DOHH2 (cell line): ENCODE data around the gene PRSS8.

Source experiments
- H3F3A ChIP-seq: fragments of 200-600 bp; sonication (generic), shearing (Covaris generic); 2 replicates; pipeline ENCODE4 v1.6.0; 2016; ENCODE audit warnings: antibody characterized with exemption, mild to moderate bottlenecking; ENCODE audit not compliant: control insufficient read depth, insufficient read depth
- H3K27ac ChIP-seq: fragments of 200-600 bp; sonication (generic); 2 replicates; pipeline ENCODE4 v1.5.1; 2014; ENCODE audit warnings: low read depth, mild to moderate bottlenecking, low read length, moderate library complexity
- H3K27me3 ChIP-seq: fragments of 200-600 bp; sonication (generic); 2 replicates; pipeline ENCODE4 v1.6.1; 2014; ENCODE audit warnings: mild to moderate bottlenecking, low read length, mixed read lengths; ENCODE audit not compliant: control insufficient read depth
- H3K36me3 ChIP-seq: fragments of 200-600 bp; sonication (generic); 2 replicates; pipeline ENCODE4 v1.6.1; 2014; ENCODE audit warnings: mild to moderate bottlenecking, low read length, moderate library complexity, mixed read lengths; ENCODE audit not compliant: control insufficient read depth
- H3K4me1 ChIP-seq: fragments of 200-600 bp; sonication (generic); 2 replicates; pipeline ENCODE4 v1.6.1; 2014; ENCODE audit warnings: mild to moderate bottlenecking, low read length, mixed read lengths; ENCODE audit not compliant: control insufficient read depth
- H3K4me2 ChIP-seq: fragments of 200-600 bp; sonication (generic); 2 replicates; pipeline ENCODE4 v1.6.0; 2014; ENCODE audit warnings: mild to moderate bottlenecking, low read length, moderate library complexity
- H3K4me3 ChIP-seq: fragments of 200-600 bp; sonication (generic); 2 replicates; pipeline ENCODE4 v1.5.1; 2014; ENCODE audit warnings: mild to moderate bottlenecking, low read length, mixed read lengths
- H3K79me2 ChIP-seq: fragments of 200-600 bp; sonication (generic); 2 replicates; pipeline ENCODE4 v1.6.1; 2014; ENCODE audit warnings: mild to moderate bottlenecking, low read length, mixed read lengths; ENCODE audit not compliant: control insufficient read depth
- H3K9me2 ChIP-seq: fragments of 200-600 bp; sonication (generic); replicated peaks from 2 replicates; pipeline ENCODE4 v1.6.1; 2014; ENCODE audit warnings: mild to moderate bottlenecking, low read length, mixed read lengths; ENCODE audit not compliant: control insufficient read depth
- H3K9me3 ChIP-seq: fragments of 200-600 bp; sonication (generic); 2 replicates; pipeline ENCODE4 v1.6.1; 2014; ENCODE audit warnings: antibody characterized with exemption, low read length, mixed read lengths; ENCODE audit not compliant: control insufficient read depth, insufficient read depth
- H4K20me1 ChIP-seq: fragments of 200-600 bp; sonication (generic); 2 replicates; pipeline ENCODE4 v1.6.0; 2014; ENCODE audit warnings: low read depth, mild to moderate bottlenecking, antibody characterized with exemption, low read length, moderate library complexity; ENCODE audit not compliant: control insufficient read depth, insufficient read depth
- CTCF ChIP-seq: fragments of 200-600 bp; sonication (generic); IDR thresholded peaks from one replicate; pipeline ENCODE4 v1.5.1; 2014; ENCODE audit warnings: antibody characterized with exemption, mild to moderate bottlenecking, low read depth, low read length; ENCODE audit not compliant: poor library complexity, severe bottlenecking
- EZH2phosphoT487 ChIP-seq: fragments of 200-600 bp; sonication (generic); IDR thresholded peaks from 2 replicates; pipeline ENCODE4 v1.6.1; 2017; ENCODE audit warnings: borderline replicate concordance, mild to moderate bottlenecking, antibody characterized with exemption, low read length, moderate library complexity, mixed read lengths

Gene PRSS8

DNA sequence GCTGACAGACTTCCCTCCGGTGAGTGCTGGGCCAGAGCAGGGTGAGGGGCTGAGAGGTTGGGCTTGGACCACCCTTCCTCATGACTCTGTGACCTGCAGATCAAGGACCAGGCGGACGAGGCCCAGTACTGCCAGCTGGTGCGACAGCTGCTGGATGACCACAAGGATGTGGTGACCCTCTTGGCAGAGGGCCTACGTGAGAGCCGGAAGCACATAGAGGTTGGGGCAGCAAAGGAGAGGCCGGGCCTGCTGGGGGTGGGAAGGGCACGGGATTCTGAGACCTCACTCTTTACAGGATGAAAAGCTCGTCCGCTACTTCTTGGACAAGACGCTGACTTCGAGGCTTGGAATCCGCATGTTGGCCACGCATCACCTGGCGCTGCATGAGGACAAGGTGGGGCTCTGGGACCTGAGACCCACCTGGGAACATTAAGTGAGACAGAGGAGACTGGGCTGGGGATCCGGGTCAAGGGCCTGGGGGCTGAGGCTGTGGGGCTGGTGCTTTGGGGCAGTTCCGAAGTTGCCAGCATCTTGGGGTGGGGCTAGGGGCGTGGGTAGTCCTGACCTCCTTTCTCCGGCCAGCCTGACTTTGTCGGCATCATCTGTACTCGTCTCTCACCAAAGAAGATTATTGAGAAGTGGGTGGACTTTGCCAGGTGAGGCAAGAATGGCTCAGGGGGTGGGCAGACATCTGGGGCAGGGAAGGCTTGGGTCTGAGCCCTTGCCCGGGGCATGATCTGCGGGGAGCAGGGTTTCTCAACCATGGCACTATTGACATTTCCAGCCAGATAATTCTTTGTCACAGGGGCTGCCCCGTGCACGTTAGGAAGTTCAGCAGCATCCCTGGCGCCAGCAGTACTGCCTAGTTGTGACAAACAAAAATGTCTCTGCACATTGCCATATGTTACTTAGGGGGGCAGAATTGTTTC is 25.2 kb downstream of the PRSS8 start:
- Histone ChIP-seq H3F3A (peaks cover 9% of the 10 kb centered on the region), H3K36me3 (peaks cover 48% of the 10 kb centered on the region), H3K9me3 (no peaks in the 10 kb centered on the region), H3K9me2 (no peaks in the 10 kb centered on the region), H4K20me1 (no peaks in the 10 kb centered on the region), H3K4me2 (no peak overlapping the region), H3K27me3 (no peaks in the 10 kb centered on the region), H3K27ac (no peak overlapping the region), H3K4me3 (no peak overlapping the region), H3K4me1 (peaks cover 25% of the 10 kb centered on the region), H3K79me2 (peaks cover 20% of the 10 kb centered on the region)
- TF ChIP-seq EZH2phosphoT487 (no peak), CTCF (no peak)

DNA sequence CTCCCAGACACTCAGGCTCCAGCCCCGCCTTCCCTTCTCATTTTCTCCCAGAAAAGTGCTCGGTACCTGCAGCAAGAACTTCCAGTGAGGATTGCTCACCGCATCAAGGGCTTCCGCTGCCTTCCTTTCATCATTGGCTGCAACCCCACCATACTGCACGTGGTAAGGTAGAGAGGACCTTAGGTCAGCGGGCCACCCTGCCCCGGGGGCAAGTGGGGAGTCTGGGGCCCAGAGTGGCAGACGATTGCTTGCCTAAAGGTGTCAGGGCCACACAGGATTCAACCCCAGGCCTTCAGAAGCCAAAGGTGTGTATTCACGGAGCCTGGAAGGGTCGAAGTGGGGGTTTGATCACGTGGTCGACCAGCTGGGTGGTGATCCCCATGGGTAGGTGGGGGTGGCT is 25.9 kb downstream of the PRSS8 start:
- Histone ChIP-seq H3K9me3 (no peaks in the 10 kb centered on the region), H4K20me1 (no peaks in the 10 kb centered on the region), H3F3A (peaks cover 9% of the 10 kb centered on the region), H3K79me2 (peaks cover 20% of the 10 kb centered on the region), H3K27ac (no peak overlapping the region), H3K9me2 (no peaks in the 10 kb centered on the region), H3K4me3 (peak overlapping the region; percentile 92; the same call in 1 of the 2 replicates), H3K36me3 (peaks cover 48% of the 10 kb centered on the region), H3K4me1 (peaks cover 25% of the 10 kb centered on the region), H3K27me3 (no peaks in the 10 kb centered on the region), H3K4me2 (peak overlapping the region; percentile 99; the same call in 1 of the 2 replicates)
- no peak for TF ChIP-seq EZH2phosphoT487
- no peak for TF ChIP-seq CTCF

DNA sequence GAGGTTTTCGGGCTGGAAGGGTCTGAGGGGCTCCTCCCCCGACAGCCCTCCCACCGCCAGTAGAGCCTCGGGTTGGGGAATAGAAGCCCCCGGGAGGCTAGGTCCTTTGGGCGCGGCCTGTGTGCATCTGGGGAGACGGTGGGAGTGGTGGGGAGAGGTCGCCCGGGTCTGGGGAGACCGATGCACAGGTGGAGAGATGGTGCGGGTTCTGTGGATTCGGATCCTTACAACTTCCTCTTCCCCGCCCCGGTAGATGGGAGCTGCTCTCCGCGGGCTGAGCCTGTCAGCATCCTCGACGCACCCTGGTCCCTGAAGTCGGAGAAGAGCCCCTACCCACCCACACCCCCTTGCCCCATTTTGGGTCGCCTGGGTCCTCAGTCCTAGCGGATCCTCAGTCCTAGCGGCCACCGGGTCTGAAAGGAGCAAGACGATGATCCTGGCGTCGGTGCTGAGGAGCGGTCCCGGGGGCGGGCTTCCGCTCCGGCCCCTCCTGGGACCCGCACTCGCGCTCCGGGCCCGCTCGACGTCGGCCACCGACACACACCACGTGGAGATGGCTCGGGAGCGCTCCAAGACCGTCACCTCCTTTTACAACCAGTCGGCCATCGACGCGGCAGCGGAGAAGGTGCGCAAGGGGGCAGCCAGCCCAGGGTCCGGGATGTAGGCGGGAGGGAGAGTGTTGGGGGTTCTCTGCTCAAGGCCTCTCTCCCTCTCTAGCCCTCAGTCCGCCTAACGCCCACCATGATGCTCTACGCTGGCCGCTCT is 26.6 kb downstream of the PRSS8 start:
- Histone ChIP-seq H3K4me2 (peak overlapping the region; percentile 99), H4K20me1 (no peaks in the 10 kb centered on the region), H3K27me3 (no peaks in the 10 kb centered on the region), H3K27ac (peak overlapping the region; percentile 36; the same call in 1 of the 2 replicates), H3K4me3 (peak overlapping the region; percentile 92), H3K79me2 (peaks cover 20% of the 10 kb centered on the region), H3K36me3 (peaks cover 48% of the 10 kb centered on the region), H3K9me2 (no peaks in the 10 kb centered on the region), H3K9me3 (no peaks in the 10 kb centered on the region), H3F3A (peaks cover 9% of the 10 kb centered on the region), H3K4me1 (peaks cover 25% of the 10 kb centered on the region)
- TF ChIP-seq CTCF (no peak), EZH2phosphoT487 (no peak)
